Kidney capillary endothelial cell (primary cell): ENCODE results near the gene DPPA3.
A peak's percentile ranks its signal among the peaks of the same experiment; 100 is the strongest.
"Not testable (repeated sequence)": the region's sequence is repeated elsewhere in the genome, so short reads cannot be mapped to it uniquely, and the experiment has no call there.

Source experiments
- DNase-seq: peaks from one replicate; pipeline ENCODE4 v3.0.0-alpha.2; 2018; ENCODE audit warnings: low spot score

The DPPA3 gene

DNA sequence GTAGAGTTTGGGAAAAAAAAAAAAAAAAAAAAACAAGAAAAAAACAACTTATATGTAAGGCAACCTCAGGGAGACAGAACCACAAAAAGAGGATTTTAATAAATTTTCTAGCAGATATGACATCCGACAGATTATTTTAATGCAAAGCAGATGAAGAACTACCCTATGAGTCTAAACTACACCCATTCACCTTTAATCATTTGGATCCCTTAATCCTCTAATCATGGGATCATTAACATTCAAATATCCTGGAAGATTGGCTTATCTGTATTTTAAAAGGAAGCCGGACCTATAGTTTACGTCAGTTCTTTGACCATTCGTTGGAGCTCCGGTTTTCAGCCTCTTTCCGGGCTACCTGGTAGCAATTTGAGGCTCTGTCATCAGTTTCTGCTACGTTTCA lies at the start of gene DPPA3:
DPPA3 (plus strand) TSS at position 301 of the 400 bp plus-strand sequence. CDS start 138 bp downstream, outside the sequence.
- no peak for DNase-seq

DNA sequence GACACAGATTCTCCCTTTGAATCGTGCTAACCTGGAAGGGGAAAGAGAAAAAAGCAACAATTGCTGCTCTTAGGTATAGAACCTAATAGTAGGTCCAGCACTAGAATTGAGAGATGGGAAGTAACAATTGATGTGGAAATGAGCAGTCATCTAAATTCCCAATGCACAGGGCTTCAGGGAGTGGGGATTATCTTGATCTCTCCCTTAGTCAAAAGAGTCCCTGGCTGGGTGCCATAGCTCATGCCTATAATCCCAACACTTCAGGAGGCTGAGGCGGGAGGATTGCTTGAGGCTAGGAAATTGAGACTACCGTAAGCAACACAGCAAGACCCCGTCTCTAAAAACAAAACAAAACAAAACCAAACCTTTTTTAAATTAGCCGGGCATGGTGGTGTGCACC lies 49.5 kb upstream of the DPPA3 start:
- DNase-seq = no peak

DNA sequence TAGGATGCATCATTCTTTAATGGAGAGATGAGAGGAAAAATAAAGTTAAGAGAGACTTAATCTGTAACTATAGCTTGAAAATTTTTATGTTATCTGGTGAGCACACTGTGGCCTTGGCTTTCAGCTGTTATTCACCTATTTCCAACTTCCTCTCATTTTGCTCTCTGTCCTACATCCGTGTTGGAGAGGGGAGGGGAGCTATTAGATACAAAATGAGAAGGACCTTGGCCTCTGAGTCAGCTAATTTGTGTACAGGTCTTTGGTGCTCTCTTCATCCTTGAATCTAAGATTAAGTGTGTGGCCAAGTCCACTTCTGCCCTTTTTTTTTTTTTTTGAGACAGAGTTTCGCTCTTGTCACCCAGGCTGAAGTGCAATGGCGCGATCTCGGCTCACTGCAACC lies 44.6 kb upstream of the DPPA3 start:
- no peak for DNase-seq

DNA sequence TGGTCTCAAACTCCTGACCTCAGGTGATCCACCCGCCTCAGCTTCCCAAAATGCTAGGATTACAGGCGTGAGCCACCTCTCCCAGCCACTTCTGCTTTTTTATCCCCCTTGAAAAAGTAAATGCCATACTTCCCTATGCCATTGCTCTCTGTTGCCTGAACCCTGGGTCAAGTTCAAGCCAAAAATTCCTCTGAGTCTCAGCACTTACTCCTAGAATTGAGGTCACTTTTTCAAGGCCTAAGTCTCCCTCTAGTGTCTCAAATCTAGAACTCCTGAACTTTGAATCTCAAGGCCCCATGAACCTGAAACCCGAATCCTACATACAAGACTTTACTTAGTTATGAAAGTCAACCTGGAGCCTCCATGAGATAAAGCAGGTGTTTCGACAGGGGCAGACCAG lies 44.1 kb upstream of the DPPA3 start:
- no peak for DNase-seq

DNA sequence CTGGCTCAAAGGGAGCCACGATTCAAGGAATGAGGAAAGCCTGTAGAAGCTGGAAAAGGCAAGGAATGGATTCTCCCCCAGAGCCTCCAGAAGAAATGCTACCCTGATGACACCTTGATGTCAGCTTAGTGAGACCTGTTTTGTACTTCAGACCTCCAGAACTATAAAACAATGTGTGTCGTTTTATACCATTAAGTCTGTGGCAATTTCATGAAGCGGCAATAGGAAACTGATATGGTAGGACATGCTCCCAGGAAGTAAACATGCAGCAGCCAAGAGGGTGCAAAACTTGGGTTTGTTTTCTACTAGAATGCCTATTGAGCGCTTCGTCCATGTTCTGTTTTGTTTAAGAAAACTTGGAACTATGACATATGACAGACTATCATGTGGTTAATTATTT lies 43.1 kb upstream of the DPPA3 start:
- no peak for DNase-seq

DNA sequence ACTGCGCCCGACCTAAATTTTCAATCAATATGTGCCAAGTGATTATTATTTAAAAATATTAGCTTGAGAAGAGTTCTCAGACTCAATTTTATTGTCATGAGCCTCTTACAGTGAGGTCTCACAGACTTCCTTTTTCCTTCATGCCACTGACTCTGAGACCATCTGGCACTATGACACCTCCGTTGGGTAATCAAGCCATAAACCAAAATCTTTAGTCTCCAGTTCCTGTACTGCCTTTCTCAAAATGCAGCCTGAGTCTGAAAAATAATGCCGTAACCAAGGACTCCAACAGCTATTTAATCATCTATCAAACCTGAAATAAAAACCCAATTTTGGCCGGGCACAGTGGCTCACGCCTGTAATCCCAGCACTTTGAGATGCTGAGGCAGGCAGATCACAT lies 35.8 kb upstream of the DPPA3 start:
- DNase-seq = not testable (repeated sequence)

DNA sequence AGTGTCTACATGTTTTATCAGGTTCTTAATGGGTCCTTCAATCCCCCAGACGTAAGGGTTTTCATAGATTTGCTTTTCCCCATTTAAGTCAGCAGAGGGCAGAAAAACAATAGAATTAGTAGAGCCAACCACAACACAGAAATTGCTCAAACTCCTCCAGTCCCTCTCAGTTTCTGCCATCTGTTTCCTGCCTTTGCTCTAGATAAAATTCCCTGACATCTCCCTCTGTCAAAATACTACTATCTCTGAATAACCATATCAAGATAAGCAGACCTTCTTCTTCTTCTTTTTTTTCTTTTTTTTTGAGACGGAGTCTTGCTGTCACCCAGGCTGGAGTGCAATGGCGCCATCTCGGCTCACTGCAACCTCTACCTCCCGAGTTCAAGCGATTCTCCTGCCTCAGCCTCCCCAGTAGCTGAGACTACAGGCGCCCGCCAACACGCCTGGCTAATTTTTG lies 33.8 kb upstream of the DPPA3 start:
- peak; percentile 53 for DNase-seq

DNA sequence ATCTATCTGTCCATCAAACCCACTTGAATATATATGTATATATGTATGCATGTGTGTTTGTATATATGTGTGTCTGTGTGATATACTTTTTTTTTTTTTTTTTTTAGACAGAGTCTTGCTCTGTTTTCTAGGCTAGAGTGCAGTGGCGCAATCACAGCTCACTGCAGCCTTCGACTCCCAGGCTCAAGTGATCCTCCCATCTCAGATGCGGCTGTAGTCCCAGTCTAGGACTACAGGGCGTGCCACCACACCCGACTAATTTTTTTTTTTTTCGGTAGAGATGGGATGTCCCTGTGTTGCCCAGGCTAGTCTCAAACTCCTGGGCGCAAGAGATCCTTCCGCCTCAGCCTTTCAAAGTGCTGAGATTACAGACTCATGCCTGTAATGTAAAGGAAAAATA lies 32.5 kb upstream of the DPPA3 start:
- no peak for DNase-seq

DNA sequence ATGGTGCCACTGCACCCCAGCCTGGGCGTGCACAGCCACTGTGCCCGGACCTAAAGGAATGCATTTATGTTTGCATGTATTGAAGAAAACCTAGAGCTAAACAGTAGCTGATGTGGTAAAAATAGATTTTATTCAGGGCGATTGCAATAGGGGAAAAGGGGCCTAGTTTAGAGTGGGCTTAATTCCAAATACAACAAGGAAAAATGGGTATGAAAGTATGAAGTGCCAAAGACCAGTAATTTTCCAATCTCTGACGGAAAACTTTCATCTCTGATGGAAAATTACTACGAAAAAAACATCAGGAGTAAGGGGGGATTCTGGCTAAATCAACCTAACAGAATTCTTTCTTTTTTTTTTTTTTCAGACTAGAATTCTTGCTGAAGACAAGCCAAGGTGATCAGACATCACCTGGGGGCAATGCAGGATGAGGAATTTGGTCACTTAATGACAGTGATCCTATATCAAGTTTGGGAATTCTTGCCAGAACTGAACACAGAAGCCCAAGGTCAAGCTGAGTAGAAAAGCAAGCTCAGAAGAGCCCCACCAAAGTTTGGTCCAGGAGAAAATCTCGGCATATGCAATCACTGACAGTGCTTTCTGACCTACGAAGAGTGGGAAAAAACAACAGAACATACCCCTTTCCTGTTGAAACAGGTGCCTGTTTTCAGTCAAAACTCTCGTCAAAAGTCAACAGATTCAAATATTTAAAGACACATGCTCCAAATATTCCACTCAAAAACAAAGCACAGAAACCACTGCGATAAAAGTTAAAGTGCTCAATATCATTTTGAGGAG lies 31.8 kb upstream of the DPPA3 start:
- DNase-seq = no peak

DNA sequence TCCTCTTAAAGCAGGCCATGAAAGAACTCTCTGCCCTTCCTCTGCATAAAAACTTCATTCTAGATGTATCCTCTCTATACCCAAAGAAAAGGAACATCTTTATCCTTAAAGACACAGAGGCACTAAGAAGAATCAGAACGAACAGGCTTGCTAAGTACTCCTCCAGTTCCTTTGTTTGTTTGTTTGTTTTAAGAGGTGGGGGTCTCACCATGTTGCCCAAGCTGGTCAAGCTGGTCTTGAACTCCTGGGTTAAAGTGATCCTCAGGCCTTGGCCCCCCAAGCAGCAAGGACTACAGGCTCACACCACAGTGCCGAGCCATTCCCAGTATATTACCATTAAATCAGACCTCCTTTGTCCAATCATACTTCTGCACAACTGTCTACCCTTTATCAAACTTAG lies 29.7 kb upstream of the DPPA3 start:
- no peak for DNase-seq

DNA sequence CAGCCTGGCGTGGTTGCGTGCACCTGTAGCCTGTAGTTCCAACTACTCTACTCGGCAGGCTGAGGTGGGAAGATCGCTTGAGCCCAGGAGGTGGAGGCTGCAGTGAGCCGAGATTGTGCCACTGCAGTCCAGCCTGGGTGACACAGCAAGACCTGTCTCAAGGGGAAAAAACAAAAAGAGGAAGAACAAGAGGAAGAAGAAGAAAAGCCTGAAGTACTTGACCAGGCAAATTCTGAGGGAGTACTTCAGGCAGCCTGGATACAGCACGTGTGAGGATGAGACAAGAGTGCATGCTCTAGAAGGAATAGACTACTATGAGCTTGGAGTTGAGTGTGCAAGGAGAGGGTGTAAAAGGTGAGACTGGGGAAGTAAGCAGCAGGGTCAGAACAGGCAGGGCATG lies 17.4 kb upstream of the DPPA3 start:
- no peak for DNase-seq

DNA sequence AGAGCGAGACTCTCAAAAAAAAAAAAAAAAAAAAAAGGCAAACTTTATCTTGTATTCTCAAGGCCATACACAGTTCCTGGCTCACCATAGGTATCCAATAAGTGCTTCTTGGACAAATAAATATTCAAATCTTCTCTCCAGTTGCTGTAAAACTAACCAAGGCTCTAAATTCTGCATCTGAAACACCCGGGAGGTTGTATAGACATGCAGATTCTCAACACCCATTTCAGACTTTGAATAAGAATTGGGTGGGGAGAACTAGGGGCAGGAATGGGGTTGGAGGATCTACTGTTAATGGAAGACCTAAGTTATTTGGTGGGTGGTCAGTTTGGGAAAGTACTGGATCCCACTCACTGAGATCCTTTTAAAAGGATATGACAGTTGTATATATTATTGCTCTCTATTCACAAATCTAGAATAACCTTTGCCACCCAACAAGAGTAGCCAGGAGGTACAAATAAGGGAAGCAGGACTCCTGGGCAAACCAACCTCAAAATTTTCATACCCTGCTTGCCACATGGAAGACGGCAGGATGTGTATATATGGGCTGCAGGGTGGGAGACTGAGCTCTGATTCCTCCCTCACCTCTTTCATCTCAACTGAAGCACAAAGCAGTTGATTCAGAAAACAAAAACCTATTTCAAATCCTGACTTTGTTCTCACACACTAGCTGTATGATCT lies 16.5 kb upstream of the DPPA3 start:
- no peak for DNase-seq

DNA sequence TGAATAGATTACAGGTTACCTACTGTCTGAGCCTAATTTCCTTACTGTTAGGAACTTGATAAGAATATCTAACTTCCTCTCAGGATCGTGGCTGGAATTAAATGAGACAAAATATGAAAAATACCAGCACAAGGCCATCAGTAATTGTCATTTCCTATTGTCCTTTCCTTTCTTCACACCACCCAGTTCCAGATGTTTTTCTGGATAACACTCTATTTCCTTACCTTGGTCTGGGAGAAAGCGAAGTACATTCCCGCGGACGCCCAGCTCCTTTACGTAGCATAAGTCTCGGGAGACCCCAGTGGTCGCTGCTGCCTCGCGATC lies 16.0 kb upstream of the DPPA3 start:
- no peak for DNase-seq

DNA sequence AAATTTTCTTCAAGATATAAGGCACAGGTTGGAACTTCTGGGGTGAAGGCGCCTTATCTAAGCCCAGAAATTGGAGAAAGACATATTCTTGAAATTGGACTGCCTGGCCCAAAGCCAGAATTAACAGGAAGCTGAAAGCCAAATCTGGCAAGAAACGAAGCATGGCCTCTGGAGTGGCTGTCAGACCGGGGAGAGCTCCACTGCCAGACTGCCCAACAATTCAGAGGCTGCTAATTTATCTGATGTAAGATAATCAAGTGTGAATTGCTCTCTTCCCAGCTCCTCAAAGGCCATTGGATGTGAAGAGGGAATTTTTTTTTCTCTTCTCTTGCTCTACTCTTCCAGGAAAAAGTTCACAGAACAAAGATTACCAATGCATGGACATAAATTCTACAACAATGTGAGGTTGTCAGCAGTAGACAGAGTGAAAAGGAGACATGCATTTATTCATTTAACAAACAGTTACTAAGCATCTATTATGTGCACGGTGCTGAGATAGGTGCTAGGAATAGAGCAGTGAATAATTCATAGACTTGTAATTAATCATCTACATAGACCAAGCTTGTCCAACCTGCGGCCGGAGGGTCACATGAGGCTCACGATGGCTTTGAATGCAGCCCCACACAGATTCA lies 15.6 kb upstream of the DPPA3 start, which contains the start of gene GDF3:
GDF3 (minus strand) TSS at position 210 of the 632 bp plus-strand sequence; CDS start at position 163, 47 bp downstream.
- peak; percentile 36 for DNase-seq

DNA sequence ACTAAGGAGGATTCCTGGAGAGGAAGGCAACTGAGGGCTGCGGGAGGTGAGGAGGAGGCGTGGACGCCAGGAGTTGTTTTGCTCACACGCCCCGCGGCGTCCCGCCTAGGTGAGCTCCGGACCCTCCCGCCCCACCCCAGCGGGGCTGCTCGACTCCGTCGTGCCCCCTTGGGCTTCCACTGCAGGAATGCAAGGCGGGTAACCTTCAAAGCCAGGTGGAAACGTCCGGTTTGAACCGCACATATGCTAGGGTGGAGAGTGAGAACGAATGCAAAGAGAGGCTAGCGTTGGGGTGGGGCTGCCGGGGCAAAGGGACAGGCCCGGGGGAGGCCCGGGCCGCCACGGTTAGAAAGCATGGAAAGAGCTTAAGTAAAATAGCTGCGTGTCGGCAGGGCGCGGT lies 5.4 kb upstream of the DPPA3 start:
- DNase-seq = no peak

DNA sequence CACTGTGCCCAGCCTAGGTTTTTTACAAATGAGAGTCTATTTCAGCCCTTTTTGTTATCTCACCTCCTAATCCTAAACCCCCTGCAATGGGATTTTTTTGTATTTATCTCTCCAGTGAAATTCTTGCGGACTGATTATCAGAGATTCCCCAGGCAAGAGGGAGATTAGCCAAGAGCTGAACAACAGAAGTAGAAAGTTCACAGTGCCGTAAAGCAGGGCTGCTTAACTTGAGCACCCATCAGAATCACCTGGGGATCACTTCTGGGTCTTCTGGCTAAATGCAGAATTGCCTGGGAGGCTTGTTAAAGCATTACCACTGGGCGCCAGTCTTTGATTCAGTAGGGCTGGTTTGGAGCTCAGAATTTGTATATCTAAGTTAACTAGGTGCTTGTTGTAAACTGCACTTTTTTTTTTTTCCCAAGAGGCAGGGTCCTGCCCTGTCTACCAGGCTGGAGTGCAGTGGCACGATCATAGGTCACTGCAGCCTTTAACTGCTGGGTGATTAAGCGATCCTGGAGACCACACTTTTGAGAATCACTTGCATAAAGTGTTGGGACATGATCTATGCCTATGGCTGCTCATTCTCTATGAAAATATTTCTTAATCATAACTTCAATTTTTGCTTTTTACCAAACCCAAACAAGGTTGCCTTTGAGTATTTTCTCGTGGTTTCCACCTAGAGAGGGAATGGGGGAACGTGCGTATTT lies 1.1 kb upstream of the DPPA3 start:
- DNase-seq = no peak

DNA sequence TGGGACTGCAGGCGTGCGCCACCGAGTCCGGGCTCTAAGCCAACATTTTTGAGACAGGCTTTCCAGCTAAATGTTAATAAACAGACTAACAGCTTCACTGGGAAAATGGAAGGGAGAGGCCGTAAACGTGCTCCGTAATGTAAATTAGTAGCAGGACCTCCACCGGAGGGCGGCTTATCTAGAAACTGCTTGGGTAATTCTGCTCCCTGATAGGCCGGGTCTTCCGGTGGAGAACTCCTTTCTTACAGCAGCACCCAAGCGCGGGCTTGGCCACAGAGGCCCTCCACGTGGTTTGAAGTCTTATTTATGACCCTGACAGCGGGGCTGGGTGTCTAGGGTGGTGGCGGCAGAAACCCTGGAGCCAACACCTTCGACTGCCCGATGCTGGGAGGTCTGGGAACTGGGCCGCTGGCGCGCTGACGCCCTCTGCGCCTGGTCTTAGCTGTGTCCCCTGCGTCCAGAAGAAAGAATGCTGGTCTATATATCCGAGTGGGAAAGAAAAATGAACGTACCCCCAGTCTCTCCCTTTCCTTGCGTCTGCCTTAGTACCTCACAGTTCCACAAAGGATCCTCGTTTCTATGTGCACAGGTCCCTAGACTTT lies 1.7 kb downstream of the DPPA3 start:
- DNase-seq = no peak

DNA sequence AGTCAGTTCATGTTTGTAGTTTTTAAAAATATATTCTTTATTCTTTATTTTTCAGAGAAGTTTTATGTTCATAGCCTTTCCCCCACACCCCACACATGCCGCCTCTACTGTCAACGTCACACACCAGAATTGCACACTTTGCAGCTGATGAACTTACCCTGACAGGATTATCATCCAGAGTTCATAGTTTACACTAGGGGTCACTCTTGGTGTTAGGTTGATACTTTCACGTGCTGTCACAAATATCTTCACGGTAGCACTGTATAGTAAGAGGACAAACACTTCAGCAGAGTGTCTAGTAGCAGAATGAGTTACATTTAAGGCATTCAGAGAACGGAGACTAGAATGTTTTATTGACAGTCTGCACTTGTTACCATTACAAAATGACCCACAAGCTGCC lies 5.1 kb downstream of the DPPA3 start:
- no peak for DNase-seq

DNA sequence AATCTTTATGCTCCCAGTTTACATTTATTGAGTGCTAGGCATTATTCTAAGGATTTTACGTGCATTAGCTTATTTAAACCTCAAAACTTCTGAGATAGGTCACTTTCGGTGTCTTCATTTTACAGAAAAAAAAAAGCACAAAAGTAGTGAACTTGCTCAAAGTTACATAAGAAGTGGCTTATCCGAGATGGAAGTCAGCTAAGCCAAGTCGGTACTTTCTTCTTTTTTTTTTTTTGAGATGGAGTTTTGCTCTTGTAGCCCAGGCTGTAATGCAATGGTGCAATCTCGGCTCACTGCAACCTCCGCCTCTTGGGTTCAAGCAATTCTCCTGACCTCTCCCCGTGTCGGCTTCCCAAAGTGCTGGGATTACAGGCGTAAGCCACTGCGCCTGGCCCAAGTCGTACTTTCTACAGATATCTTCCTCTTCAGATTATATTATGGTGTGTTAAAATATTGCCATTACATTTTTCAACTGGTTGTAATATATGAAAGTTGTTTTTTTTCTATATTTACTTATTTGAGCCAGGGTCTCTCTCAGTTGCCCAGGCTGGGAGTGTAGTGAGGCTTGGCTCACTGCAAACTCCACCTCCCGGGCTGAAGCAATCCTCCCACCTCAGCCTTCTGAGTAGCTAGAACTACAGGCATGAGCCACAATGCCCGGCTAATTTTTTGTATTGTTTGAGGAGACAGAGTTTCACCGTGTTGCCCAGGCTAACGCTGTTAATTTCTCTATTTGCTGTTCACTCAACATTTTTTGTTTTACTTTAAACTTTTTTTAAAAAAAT lies 8.9 kb downstream of the DPPA3 start:
- no peak for DNase-seq

DNA sequence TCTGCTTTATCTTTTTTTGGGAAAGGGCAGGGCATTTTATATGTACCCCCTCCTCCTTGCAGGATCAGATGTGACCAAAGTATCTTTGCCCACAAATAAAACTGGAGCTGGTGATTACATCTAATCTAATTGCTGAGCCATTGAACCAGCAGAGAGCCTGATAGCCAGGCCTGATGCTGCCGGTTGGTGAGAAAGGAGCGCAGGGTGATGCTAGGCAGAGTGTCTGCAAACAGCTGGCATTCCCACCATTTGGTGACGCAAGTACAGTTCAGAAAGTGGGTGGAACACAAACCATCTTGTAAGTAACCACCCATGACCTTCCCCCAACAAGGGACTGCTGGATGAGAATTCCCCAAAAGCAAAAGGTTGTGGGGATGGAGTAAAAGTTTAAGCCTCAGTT lies 12.7 kb downstream of the DPPA3 start:
- DNase-seq = no peak

DNA sequence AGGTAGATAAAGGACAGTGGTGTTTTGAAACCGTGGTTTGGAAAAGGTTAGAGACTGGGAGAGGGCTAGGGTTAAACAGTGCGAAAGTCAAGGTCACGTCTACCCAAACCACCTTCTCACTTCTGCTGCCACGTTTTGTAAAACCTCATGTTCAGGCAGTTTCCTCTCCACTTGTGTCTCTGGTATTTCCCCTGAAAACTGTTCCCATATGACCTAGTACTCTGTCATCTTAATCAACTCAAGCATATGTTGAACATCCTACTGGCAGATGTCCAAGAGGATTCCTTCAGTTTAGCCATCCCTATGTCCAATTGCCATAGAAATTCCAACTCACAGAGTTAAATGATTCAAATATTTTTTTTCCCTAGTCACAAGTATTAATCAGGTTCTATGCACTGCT lies 18.5 kb downstream of the DPPA3 start:
- DNase-seq = no peak
